ENCODE measurements around the gene TMEM253. TPM values are rescaled to one million over a fixed set of nuclear protein-coding genes. Genes with fewer than 3 reads are reported as not detected.

The TMEM253 gene
- total RNA-seq, 1 donor from 2014 or later = under 0.01 TPM

GRCh38 chr14:21136024-21136423 is 35.2 kb downstream of the TMEM253 start:
- FAIRE-seq = no peak
- Histone ChIP-seq H3K4me3 (ENCODE audit: low read depth, low read length) (no peak overlapping the region), H3K36me3 (ENCODE audit: control insufficient read depth, insufficient read depth, low read length) (no peaks in the 10 kb centered on the region), H3K27me3 (ENCODE audit: control insufficient read depth, insufficient read depth, low read length) (no peaks in the 10 kb centered on the region)
- peak; percentile 13 for DNase-seq (ENCODE audit: low read depth)
- peak; percentile 29 for TF ChIP-seq CTCF (IDR thresholded peaks at IDR 0.05; ENCODE audit: insufficient read depth, low read length, severe bottlenecking)

GRCh38 chr14:21142357-21142756 is 41.5 kb downstream of the TMEM253 start:
- Histone ChIP-seq H3K27me3 (ENCODE audit: control insufficient read depth, insufficient read depth, low read length) (no peaks in the 10 kb centered on the region), H3K36me3 (ENCODE audit: control insufficient read depth, insufficient read depth, low read length) (no peaks in the 10 kb centered on the region), H3K4me3 (ENCODE audit: low read depth, low read length) (no peak overlapping the region)
- DNase-seq (ENCODE audit: low read depth) = no peak
- no peak for TF ChIP-seq CTCF (IDR thresholded peaks at IDR 0.05; ENCODE audit: insufficient read depth, low read length, severe bottlenecking)
- no peak for FAIRE-seq

GRCh38 chr14:21145437-21145836 is 44.6 kb downstream of the TMEM253 start:
- DNase-seq (ENCODE audit: low read depth) (no peak), FAIRE-seq (no peak)
- no peaks in the 10 kb centered on the region for H3K36me3 ChIP-seq (ENCODE audit: control insufficient read depth, insufficient read depth, low read length)
- no peaks in the 10 kb centered on the region for H3K27me3 ChIP-seq (ENCODE audit: control insufficient read depth, insufficient read depth, low read length)
- TF ChIP-seq CTCF (IDR thresholded peaks at IDR 0.05; ENCODE audit: insufficient read depth, low read length, severe bottlenecking) = no peak
- H3K4me3 ChIP-seq (ENCODE audit: low read depth, low read length) = no peak overlapping the region

- TF ChIP-seq CTCF (IDR thresholded peaks at IDR 0.05; ENCODE audit: insufficient read depth, low read length, severe bottlenecking) = no peak
- FAIRE-seq = no peak
Observed at GRCh38 chr14:21149641-21150367, 48.9 kb downstream of the TMEM253 start.

More at GRCh38 chr14:21149641-21150367, 48.9 kb downstream of the TMEM253 start:
- DNase-seq (ENCODE audit: low read depth) = no peak
- Histone ChIP-seq H3K4me3 (ENCODE audit: low read depth, low read length) (no peak overlapping the region), H3K27me3 (ENCODE audit: control insufficient read depth, insufficient read depth, low read length) (peaks cover 2% of the 10 kb centered on the region), H3K36me3 (ENCODE audit: control insufficient read depth, insufficient read depth, low read length) (no peaks in the 10 kb centered on the region)

Other genes starting within 250 kb of the TMEM253 start
- gene RNASE3, start 209.7 kb upstream of the TMEM253 start, total RNA-seq = not detected in 2 replicates
- not detected in 2 replicates for gene RNASE2, start 145.6 kb upstream of the TMEM253 start, total RNA-seq
- gene METTL17, start 111.1 kb upstream of the TMEM253 start, total RNA-seq = 30.0 and 56.1 TPM in 2 replicates
- gene SLC39A2, start 101.8 kb upstream of the TMEM253 start, total RNA-seq = under 0.01 and 0.26 TPM in 2 replicates
- 9.2 and 23.3 TPM in 2 replicates for gene NDRG2, start 76.0 kb upstream of the TMEM253 start, total RNA-seq
- not detected in 2 replicates for gene TPPP2, start 70.8 kb upstream of the TMEM253 start, total RNA-seq
- not detected in 2 replicates for gene RNASE13, start 66.3 kb upstream of the TMEM253 start, total RNA-seq
- gene RNASE7, start 58.7 kb upstream of the TMEM253 start, total RNA-seq = 8.2 and 12.1 TPM in 2 replicates
- not detected in 2 replicates for gene RNASE8, start 43.2 kb upstream of the TMEM253 start, total RNA-seq
- gene ARHGEF40, start 30.8 kb upstream of the TMEM253 start, total RNA-seq = 3.3 and 6.8 TPM in 2 replicates
- gene ZNF219, start 2.4 kb upstream of the TMEM253 start, total RNA-seq = 7.8 and 8.2 TPM in 2 replicates
- gene OR5AU1, start 55.0 kb downstream of the TMEM253 start, total RNA-seq = not detected in 2 replicates
- gene HNRNPC, start 168.4 kb downstream of the TMEM253 start, total RNA-seq = 870 and 967 TPM in 2 replicates
- gene RPGRIP1, start 179.0 kb downstream of the TMEM253 start, total RNA-seq = not detected in 2 replicates

Measured in bronchial epithelial cell (primary cell).